ENCODE data around the gene PIK3C2B.
A peak's percentile ranks its signal among the peaks of the same experiment; 100 is the strongest.
"Not testable (repeated sequence)": the region's sequence is repeated elsewhere in the genome, so short reads cannot be mapped to it uniquely, and the experiment has no call there.

PIK3C2B gene

GRCh38 chr1:204494281-204495077 lies at the start of gene PIK3C2B:
TSS of gene PIK3C2B (minus strand) at chr1:204494805. CDS start at chr1:204469802, 25,003 bp downstream.
- H3K27me3 Mint-ChIP-seq: no peaks in the 10 kb centered on the region
- H3K4me3 Mint-ChIP-seq: peak within 1 kb of the TSS; percentile 93
- peak; percentile 94 for ATAC-seq
- peaks cover 10% of the 10 kb centered on the region for H3K36me3 Mint-ChIP-seq
- peak within 1 kb of the TSS; percentile 81 for H3K27ac Mint-ChIP-seq
- H3K4me1 Mint-ChIP-seq: peaks cover 67% of the 10 kb centered on the region
- H3K9me3 Mint-ChIP-seq: no peaks in the 10 kb centered on the region

- no peak overlapping the region for H3K4me3 Mint-ChIP-seq
- peaks cover 71% of the 10 kb centered on the region for H3K36me3 Mint-ChIP-seq
- H3K9me3 Mint-ChIP-seq: no peaks in the 10 kb centered on the region
- H3K27ac Mint-ChIP-seq: peak overlapping the region; percentile 74
- no peak for ATAC-seq
- H3K27me3 Mint-ChIP-seq: no peaks in the 10 kb centered on the region
- peaks cover 26% of the 10 kb centered on the region for H3K4me1 Mint-ChIP-seq
Measured at GRCh38 chr1:204544321-204544720, 49.7 kb upstream of the PIK3C2B start.

GRCh38 chr1:204541626-204542025 lies 47.0 kb upstream of the PIK3C2B start:
- Mint-ChIP-seq H3K4me1 (peaks cover 32% of the 10 kb centered on the region), H3K4me3 (no peak overlapping the region), H3K9me3 (no peaks in the 10 kb centered on the region), H3K27ac (no peak overlapping the region), H3K36me3 (peaks cover 60% of the 10 kb centered on the region), H3K27me3 (no peaks in the 10 kb centered on the region)
- no peak for ATAC-seq

GRCh38 chr1:204532832-204533231 lies 38.2 kb upstream of the PIK3C2B start:
- peaks cover 19% of the 10 kb centered on the region for H3K4me1 Mint-ChIP-seq
- no peaks in the 10 kb centered on the region for H3K27me3 Mint-ChIP-seq
- peak overlapping the region; percentile 60 for H3K27ac Mint-ChIP-seq
- ATAC-seq: no peak
- peaks cover 56% of the 10 kb centered on the region for H3K36me3 Mint-ChIP-seq
- H3K4me3 Mint-ChIP-seq: no peak overlapping the region
- H3K9me3 Mint-ChIP-seq: no peaks in the 10 kb centered on the region

GRCh38 chr1:204530932-204531331 lies 36.3 kb upstream of the PIK3C2B start:
- no peaks in the 10 kb centered on the region for H3K27me3 Mint-ChIP-seq
- H3K9me3 Mint-ChIP-seq: no peaks in the 10 kb centered on the region
- peak overlapping the region; percentile 60 for H3K27ac Mint-ChIP-seq
- H3K4me1 Mint-ChIP-seq: peaks cover 14% of the 10 kb centered on the region
- peaks cover 62% of the 10 kb centered on the region for H3K36me3 Mint-ChIP-seq
- no peak overlapping the region for H3K4me3 Mint-ChIP-seq
- peak; percentile 96 for ATAC-seq

- Mint-ChIP-seq H3K9me3 (no peaks in the 10 kb centered on the region), H3K27me3 (no peaks in the 10 kb centered on the region), H3K27ac (no peak overlapping the region), H3K36me3 (peaks cover 68% of the 10 kb centered on the region), H3K4me1 (peaks cover 21% of the 10 kb centered on the region), H3K4me3 (no peak overlapping the region)
- ATAC-seq: no peak
Measured at GRCh38 chr1:204529371-204529895, 34.8 kb upstream of the PIK3C2B start.

- Mint-ChIP-seq H3K36me3 (peaks cover 71% of the 10 kb centered on the region), H3K27me3 (no peaks in the 10 kb centered on the region), H3K4me3 (no peak overlapping the region), H3K9me3 (peaks cover 4% of the 10 kb centered on the region), H3K4me1 (peaks cover 27% of the 10 kb centered on the region), H3K27ac (no peak overlapping the region)
- no peak for ATAC-seq
Measured at GRCh38 chr1:204528677-204529076, 34.1 kb upstream of the PIK3C2B start.

GRCh38 chr1:204528241-204528640 lies 33.6 kb upstream of the PIK3C2B start:
- H3K36me3 Mint-ChIP-seq: peaks cover 71% of the 10 kb centered on the region
- H3K4me3 Mint-ChIP-seq: no peak overlapping the region
- H3K27ac Mint-ChIP-seq: no peak overlapping the region
- peaks cover 31% of the 10 kb centered on the region for H3K4me1 Mint-ChIP-seq
- no peak for ATAC-seq
- H3K27me3 Mint-ChIP-seq: no peaks in the 10 kb centered on the region
- peaks cover 5% of the 10 kb centered on the region for H3K9me3 Mint-ChIP-seq

GRCh38 chr1:204524986-204525385 lies 30.4 kb upstream of the PIK3C2B start:
- peaks cover 56% of the 10 kb centered on the region for H3K36me3 Mint-ChIP-seq
- H3K4me3 Mint-ChIP-seq: no peak overlapping the region
- peaks cover 43% of the 10 kb centered on the region for H3K4me1 Mint-ChIP-seq
- ATAC-seq: no peak
- H3K27ac Mint-ChIP-seq: peak overlapping the region; percentile 64
- peaks cover 5% of the 10 kb centered on the region for H3K9me3 Mint-ChIP-seq
- H3K27me3 Mint-ChIP-seq: no peaks in the 10 kb centered on the region

- no peaks in the 10 kb centered on the region for H3K27me3 Mint-ChIP-seq
- ATAC-seq: no peak
- peaks cover 66% of the 10 kb centered on the region for H3K36me3 Mint-ChIP-seq
- H3K4me1 Mint-ChIP-seq: peaks cover 56% of the 10 kb centered on the region
- peak overlapping the region; percentile 64 for H3K27ac Mint-ChIP-seq
- peaks cover 5% of the 10 kb centered on the region for H3K9me3 Mint-ChIP-seq
- H3K4me3 Mint-ChIP-seq: peak overlapping the region; percentile 47
Measured at GRCh38 chr1:204523605-204524215, 29.1 kb upstream of the PIK3C2B start.

- H3K27me3 Mint-ChIP-seq, H3K9me3 Mint-ChIP-seq, H3K27ac Mint-ChIP-seq: not testable (repeated sequence)
- ATAC-seq: peak; percentile 56
- Mint-ChIP-seq H3K36me3 (peaks cover 60% of the 10 kb centered on the region), H3K4me3 (peak overlapping the region; percentile 23), H3K4me1 (peaks cover 69% of the 10 kb centered on the region)
Measured at GRCh38 chr1:204521941-204522521, 27.4 kb upstream of the PIK3C2B start.

GRCh38 chr1:204520834-204521709 lies 26.5 kb upstream of the PIK3C2B start:
- Mint-ChIP-seq H3K4me1 (peaks cover 69% of the 10 kb centered on the region), H3K36me3 (peaks cover 55% of the 10 kb centered on the region), H3K9me3 (peaks cover 5% of the 10 kb centered on the region), H3K27ac (no peak overlapping the region), H3K4me3 (peak overlapping the region; percentile 39), H3K27me3 (no peaks in the 10 kb centered on the region)
- peak; percentile 76 for ATAC-seq

- H3K27ac Mint-ChIP-seq, H3K9me3 Mint-ChIP-seq, H3K27me3 Mint-ChIP-seq, H3K4me3 Mint-ChIP-seq, ATAC-seq: not testable (repeated sequence)
- Mint-ChIP-seq H3K36me3 (peaks cover 28% of the 10 kb centered on the region), H3K4me1 (peaks cover 70% of the 10 kb centered on the region)
Measured at GRCh38 chr1:204517382-204517781, 22.8 kb upstream of the PIK3C2B start.

GRCh38 chr1:204516180-204516879 lies 21.7 kb upstream of the PIK3C2B start, which contains the start of gene MDM4:
TSS of gene MDM4 (plus strand) at chr1:204516406. CDS start at chr1:204525519, 9,113 bp downstream.
- no peak within 1 kb of the TSS for H3K4me3 Mint-ChIP-seq
- H3K4me1 Mint-ChIP-seq: peaks cover 62% of the 10 kb centered on the region
- H3K9me3 Mint-ChIP-seq: peaks cover under 1% of the 10 kb centered on the region
- no peak within 1 kb of the TSS for H3K27ac Mint-ChIP-seq
- peaks cover 20% of the 10 kb centered on the region for H3K36me3 Mint-ChIP-seq
- ATAC-seq: peak; percentile 95
- H3K27me3 Mint-ChIP-seq: no peaks in the 10 kb centered on the region

Data from stimulated activated memory B cell treated with anti-CD40 and anti-IgM and Interleukin-4, amounts not matched to agents 10 μg/mL and 1 μg/mL and 100 μg/mL, for 72 hours (primary cell).